ENCODE measurements around the gene LPIN2.

LPIN2 gene

GRCh38 chr18:3037423-3037915 is 24.5 kb upstream of the LPIN2 start:
- no peak overlapping the region for H3K18ac ChIP-seq (ENCODE audit: low read depth in 1 of 2, low read length in 2 of 2)
- no peak overlapping the region for H3K9ac ChIP-seq (ENCODE audit: low read length)
- H3K4me1 ChIP-seq (ENCODE audit: control insufficient read depth, insufficient read depth, low read depth, low read length) = no peaks in the 10 kb centered on the region
- no peaks in the 10 kb centered on the region for H3K36me3 ChIP-seq (ENCODE audit: control insufficient read depth in 1 of 2, insufficient read depth in 2 of 2, low read depth in 1 of 2, low read length in 2 of 2)
- no peaks in the 10 kb centered on the region for H3K27me3 ChIP-seq (ENCODE audit: control insufficient read depth in 1 of 2, insufficient read depth in 1 of 2, low read length in 2 of 2)
- no peak overlapping the region for H2AFZ ChIP-seq (ENCODE audit: low read depth, low read length)
- H3K4ac ChIP-seq (ENCODE audit: low read depth in 1 of 2, low read length in 2 of 2) = no peak overlapping the region
- H4K8ac ChIP-seq (ENCODE audit: low read length) = no peak overlapping the region
- no peak overlapping the region for H2BK120ac ChIP-seq (ENCODE audit: low read depth, low read length)
- no peaks in the 10 kb centered on the region for H3K79me1 ChIP-seq (replicated peaks; ENCODE audit: low read length, poor library complexity, severe bottlenecking)
- H2BK12ac ChIP-seq (ENCODE audit: low read length in 2 of 2) = no peak overlapping the region
- peak; percentile 94 for DNase-seq
- H3K14ac ChIP-seq (ENCODE audit: low read length in 2 of 2) = no peak overlapping the region
- no peak overlapping the region for H3K4me3 ChIP-seq (ENCODE audit: insufficient read depth in 1 of 2, low read depth in 1 of 2, low read length in 2 of 2)
- H2BK5ac ChIP-seq (ENCODE audit: low read depth, low read length, poor library complexity, severe bottlenecking) = no peak overlapping the region
- no peak overlapping the region for H3K4me2 ChIP-seq (ENCODE audit: low read length, poor library complexity, severe bottlenecking)
- H4K91ac ChIP-seq (ENCODE audit: low read length) = no peak overlapping the region
- no peaks in the 10 kb centered on the region for H3K9me3 ChIP-seq (ENCODE audit: control insufficient read depth, low read length)
- WGBS = 21% methylated on average over 4 of the region's 4 CpGs
- no peak overlapping the region for H3K23ac ChIP-seq (ENCODE audit: low read length in 2 of 2)
- no peak overlapping the region for H3K27ac ChIP-seq (ENCODE audit: low read length, poor library complexity, severe bottlenecking)
- no peak overlapping the region for H2BK15ac ChIP-seq (ENCODE audit: low read depth, poor library complexity, severe bottlenecking)
- no peak overlapping the region for H2AK5ac ChIP-seq (ENCODE audit: low read length, severe bottlenecking)

- Histone ChIP-seq H3K9me3 (ENCODE audit: control insufficient read depth, low read length) (no peaks in the 10 kb centered on the region), H3K14ac (ENCODE audit: low read length in 2 of 2) (no peak overlapping the region), H3K36me3 (ENCODE audit: control insufficient read depth in 1 of 2, insufficient read depth in 2 of 2, low read depth in 1 of 2, low read length in 2 of 2) (no peaks in the 10 kb centered on the region), H2BK5ac (ENCODE audit: low read depth, low read length, poor library complexity, severe bottlenecking) (no peak overlapping the region), H4K91ac (ENCODE audit: low read length) (no peak overlapping the region), H3K4ac (ENCODE audit: low read depth in 1 of 2, low read length in 2 of 2) (no peak overlapping the region), H2BK12ac (ENCODE audit: low read length in 2 of 2) (no peak overlapping the region), H3K9ac (ENCODE audit: low read length) (no peak overlapping the region), H3K27ac (ENCODE audit: low read length, poor library complexity, severe bottlenecking) (no peak overlapping the region), H3K4me1 (ENCODE audit: control insufficient read depth, insufficient read depth, low read depth, low read length) (no peaks in the 10 kb centered on the region), H3K79me1 (replicated peaks; ENCODE audit: low read length, poor library complexity, severe bottlenecking) (no peaks in the 10 kb centered on the region), H3K4me2 (ENCODE audit: low read length, poor library complexity, severe bottlenecking) (no peak overlapping the region), H3K23ac (ENCODE audit: low read length in 2 of 2) (no peak overlapping the region), H3K18ac (ENCODE audit: low read depth in 1 of 2, low read length in 2 of 2) (no peak overlapping the region), H2BK120ac (ENCODE audit: low read depth, low read length) (no peak overlapping the region), H4K8ac (ENCODE audit: low read length) (no peak overlapping the region), H3K27me3 (ENCODE audit: control insufficient read depth in 1 of 2, insufficient read depth in 1 of 2, low read length in 2 of 2) (no peaks in the 10 kb centered on the region), H2BK15ac (ENCODE audit: low read depth, poor library complexity, severe bottlenecking) (no peak overlapping the region), H2AK5ac (ENCODE audit: low read length, severe bottlenecking) (no peak overlapping the region), H3K4me3 (ENCODE audit: insufficient read depth in 1 of 2, low read depth in 1 of 2, low read length in 2 of 2) (no peak overlapping the region), H2AFZ (ENCODE audit: low read depth, low read length) (no peak overlapping the region)
- no peak for DNase-seq
- 95% methylated on average over 4 of the region's 5 CpGs for WGBS
Observed at GRCh38 chr18:3036108-3036507, 23.2 kb upstream of the LPIN2 start.

DNA sequence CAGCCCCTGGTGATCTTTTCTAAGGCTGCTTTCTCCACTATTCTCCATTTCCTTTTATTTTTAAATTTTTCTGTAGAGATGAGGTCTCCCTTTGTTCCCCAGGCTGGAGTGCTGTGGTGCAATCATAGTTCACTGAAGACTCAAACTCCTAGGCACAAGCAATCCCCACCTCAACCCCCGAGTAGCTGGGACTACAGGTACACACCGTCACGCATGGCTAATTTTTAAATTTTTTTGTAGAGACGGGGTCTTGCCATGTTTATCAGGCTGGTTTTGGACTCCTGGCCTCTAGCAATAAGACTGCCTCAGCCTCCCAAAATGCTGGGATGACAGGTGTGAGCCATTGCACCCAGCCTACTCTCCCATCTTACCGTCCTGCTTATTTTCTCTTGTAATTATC is 22.7 kb upstream of the LPIN2 start:
- Histone ChIP-seq H3K36me3 (ENCODE audit: control insufficient read depth in 1 of 2, insufficient read depth in 2 of 2, low read depth in 1 of 2, low read length in 2 of 2) (no peaks in the 10 kb centered on the region), H3K4me1 (ENCODE audit: control insufficient read depth, insufficient read depth, low read depth, low read length) (no peaks in the 10 kb centered on the region), H3K14ac (ENCODE audit: low read length in 2 of 2) (no peak overlapping the region), H3K27ac (ENCODE audit: low read length, poor library complexity, severe bottlenecking) (no peak overlapping the region), H3K18ac (ENCODE audit: low read depth in 1 of 2, low read length in 2 of 2) (no peak overlapping the region), H2AFZ (ENCODE audit: low read depth, low read length) (no peak overlapping the region), H2BK5ac (ENCODE audit: low read depth, low read length, poor library complexity, severe bottlenecking) (no peak overlapping the region), H3K9me3 (ENCODE audit: control insufficient read depth, low read length) (no peaks in the 10 kb centered on the region), H2BK120ac (ENCODE audit: low read depth, low read length) (no peak overlapping the region), H2BK15ac (ENCODE audit: low read depth, poor library complexity, severe bottlenecking) (no peak overlapping the region), H2AK5ac (ENCODE audit: low read length, severe bottlenecking) (no peak overlapping the region), H3K4ac (ENCODE audit: low read depth in 1 of 2, low read length in 2 of 2) (no peak overlapping the region), H3K79me1 (replicated peaks; ENCODE audit: low read length, poor library complexity, severe bottlenecking) (no peaks in the 10 kb centered on the region), H3K4me3 (ENCODE audit: insufficient read depth in 1 of 2, low read depth in 1 of 2, low read length in 2 of 2) (no peak overlapping the region), H2BK12ac (ENCODE audit: low read length in 2 of 2) (no peak overlapping the region), H3K9ac (ENCODE audit: low read length) (no peak overlapping the region), H3K27me3 (ENCODE audit: control insufficient read depth in 1 of 2, insufficient read depth in 1 of 2, low read length in 2 of 2) (no peaks in the 10 kb centered on the region), H4K8ac (ENCODE audit: low read length) (no peak overlapping the region), H4K91ac (ENCODE audit: low read length) (no peak overlapping the region), H3K23ac (ENCODE audit: low read length in 2 of 2) (no peak overlapping the region), H3K4me2 (ENCODE audit: low read length, poor library complexity, severe bottlenecking) (no peak overlapping the region)
- no peak for DNase-seq
- 97% methylated on average over 4 of the region's 5 CpGs for whole genome bisulfite sequencing

- H3K27me3 ChIP-seq (ENCODE audit: control insufficient read depth in 1 of 2, insufficient read depth in 1 of 2, low read length in 2 of 2) = no peaks in the 10 kb centered on the region
- no peaks in the 10 kb centered on the region for H3K79me1 ChIP-seq (replicated peaks; ENCODE audit: low read length, poor library complexity, severe bottlenecking)
- H2BK5ac ChIP-seq (ENCODE audit: low read depth, low read length, poor library complexity, severe bottlenecking) = no peak overlapping the region
- no peak overlapping the region for H2BK15ac ChIP-seq (ENCODE audit: low read depth, poor library complexity, severe bottlenecking)
- no peaks in the 10 kb centered on the region for H3K4me1 ChIP-seq (ENCODE audit: control insufficient read depth, insufficient read depth, low read depth, low read length)
- H3K4me2 ChIP-seq (ENCODE audit: low read length, poor library complexity, severe bottlenecking) = no peak overlapping the region
- H4K8ac ChIP-seq (ENCODE audit: low read length) = no peak overlapping the region
- no peak overlapping the region for H2AK5ac ChIP-seq (ENCODE audit: low read length, severe bottlenecking)
- H3K9ac ChIP-seq (ENCODE audit: low read length) = no peak overlapping the region
- H3K4me3 ChIP-seq (ENCODE audit: insufficient read depth in 1 of 2, low read depth in 1 of 2, low read length in 2 of 2) = no peak overlapping the region
- no peak overlapping the region for H3K27ac ChIP-seq (ENCODE audit: low read length, poor library complexity, severe bottlenecking)
- no peak overlapping the region for H3K18ac ChIP-seq (ENCODE audit: low read depth in 1 of 2, low read length in 2 of 2)
- H4K91ac ChIP-seq (ENCODE audit: low read length) = no peak overlapping the region
- no peaks in the 10 kb centered on the region for H3K36me3 ChIP-seq (ENCODE audit: control insufficient read depth in 1 of 2, insufficient read depth in 2 of 2, low read depth in 1 of 2, low read length in 2 of 2)
- H3K14ac ChIP-seq (ENCODE audit: low read length in 2 of 2) = no peak overlapping the region
- WGBS = 93% methylated on average over 2 of the region's 3 CpGs
- H2BK12ac ChIP-seq (ENCODE audit: low read length in 2 of 2) = no peak overlapping the region
- H2AFZ ChIP-seq (ENCODE audit: low read depth, low read length) = no peak overlapping the region
- no peak overlapping the region for H2BK120ac ChIP-seq (ENCODE audit: low read depth, low read length)
- DNase-seq = no peak
- H3K9me3 ChIP-seq (ENCODE audit: control insufficient read depth, low read length) = no peaks in the 10 kb centered on the region
- no peak overlapping the region for H3K4ac ChIP-seq (ENCODE audit: low read depth in 1 of 2, low read length in 2 of 2)
- H3K23ac ChIP-seq (ENCODE audit: low read length in 2 of 2) = no peak overlapping the region
Observed at GRCh38 chr18:3032721-3033120, 19.8 kb upstream of the LPIN2 start.
